Thyroid gland (tissue), 4 donors: Measurements from ENCODE around the gene TARM1. TPM values are rescaled to one million over a fixed set of nuclear protein-coding genes. Genes with fewer than 3 reads are reported as not detected.

Source experiments
- DNase-seq, 2 donors: peaks; one replicate each; pipeline ENCODE4 v3.0.0-alpha.2; 2019
- H3K27ac ChIP-seq, 3 donors: fragments of 200-600 bp; sonication (generic); 1 replicate in 2 of 3; 2 replicates in 1 of 3; pipeline ENCODE4 v1.5.1; 2016 to 2019; ENCODE audit warnings: mild to moderate bottlenecking in 1 of 3, moderate library complexity in 1 of 3
- H3K27me3 ChIP-seq: fragments of 200-600 bp; sonication (generic); one replicate; pipeline ENCODE4 v1.5.1; 2019
- H3K36me3 ChIP-seq, 2 donors: fragments of 200-600 bp; sonication (generic); one replicate each; pipeline ENCODE4 v1.5.1; 2016 to 2019
- H3K4me1 ChIP-seq, 2 donors: fragments of 200-600 bp; sonication (generic); one replicate each; pipeline ENCODE4 v1.5.1; 2017 to 2019
- H3K4me3 ChIP-seq, 3 donors: fragments of 200-600 bp; sonication (generic); replicated peaks in 1 of 3; 1 replicate in 2 of 3; 2 replicates in 1 of 3; pipeline ENCODE4 v1.5.1; 2016; ENCODE audit warnings: mild to moderate bottlenecking in 1 of 3
- H3K9me3 ChIP-seq: fragments of 200-600 bp; sonication (generic); one replicate; pipeline ENCODE4 v1.5.1; 2017
- CTCF ChIP-seq, 6 experiments: fragments of 200-600 bp in 3 of 6; fragments of 450-650 bp in 3 of 6; sonication (generic) in 3 of 6; IDR thresholded peaks; one replicate each; pipeline ENCODE4 v1.5.1; 2016 to 2019; ENCODE audit warnings: antibody characterized with exemption in 6 of 6, mild to moderate bottlenecking in 2 of 6, inconsistent platforms in 1 of 6, moderate library complexity in 1 of 6
- POLR2A ChIP-seq, 2 donors: fragments of 450-650 bp; IDR thresholded peaks; one replicate each; pipeline ENCODE4 v1.6.1; 2017; ENCODE audit warnings: antibody characterized with exemption in 2 of 2, mild to moderate bottlenecking in 2 of 2, moderate library complexity in 1 of 2
- WGBS, 2 donors: methylation state at CpG; one replicate each; pipeline ENCODE4 v1.1.5; 2017; 5-methylcytosine and 5-hydroxymethylcytosine counted together
- intact Hi-C: fragments of 100-400 bp; cut with DNase I; formaldehyde crosslinking; loops from one replicate; pipeline ENCODE4 v1.15.1; 2023
- total RNA-seq, 4 donors: library from RNA; depleted of rRNA; stranded (reverse); fragments of >200 nt; gene quantifications; one replicate each; pipeline ENCODE4 v1.2.3, GENCODE V29; 2016

TARM1 gene
- total RNA-seq, 4 donors from 2014 or later, result not detected

- Histone ChIP-seq H3K4me1 (no peaks in the 10 kb centered on the region), H3K27ac (no peak overlapping the region), H3K27me3 (no peaks in the 10 kb centered on the region), H3K9me3 (no peaks in the 10 kb centered on the region), H3K4me3 (no peak overlapping the region), H3K36me3 (no peaks in the 10 kb centered on the region)
- no peak for TF ChIP-seq POLR2A (IDR thresholded peaks at IDR 0.05)
- no peak for TF ChIP-seq CTCF (IDR thresholded peaks at IDR 0.05)
- no peak for DNase-seq
- intact Hi-C loops, result no loop called here
- WGBS, 2 donors, result 90 to 91% methylated on average over 3 of the region's 3 CpGs
Observed at GRCh38 chr19:54084410-54084809, 3.2 kb upstream of the TARM1 start.

GRCh38 chr19:54077334-54077733 lies 3.8 kb downstream of the TARM1 start:
- 82 to 86% methylated on average over 5 of the region's 5 CpGs for WGBS, 2 donors

GRCh38 chr19:54074851-54075250 lies 6.3 kb downstream of the TARM1 start:
- no peak overlapping the region for H3K27ac ChIP-seq
- no peaks in the 10 kb centered on the region for H3K27me3 ChIP-seq
- no peak overlapping the region for H3K4me3 ChIP-seq
- intact Hi-C loops, result no loop called here
- 68 to 75% methylated on average over 9 of the region's 9 CpGs for WGBS, 2 donors
- H3K9me3 ChIP-seq, result no peaks in the 10 kb centered on the region
- TF ChIP-seq POLR2A (IDR thresholded peaks at IDR 0.05) (no peak), CTCF (IDR thresholded peaks at IDR 0.05) (no peak)
- H3K4me1 ChIP-seq, result no peaks in the 10 kb centered on the region
- no peak for DNase-seq
- H3K36me3 ChIP-seq, result no peaks in the 10 kb centered on the region

More at GRCh38 chr19:54077334-54077733, 3.8 kb downstream of the TARM1 start:
- intact Hi-C loops, result no loop called here
- Histone ChIP-seq H3K4me1 (no peaks in the 10 kb centered on the region), H3K36me3 (no peaks in the 10 kb centered on the region), H3K27ac (no peak overlapping the region), H3K4me3 (no peak overlapping the region), H3K27me3 (no peaks in the 10 kb centered on the region), H3K9me3 (no peaks in the 10 kb centered on the region)
- no peak for TF ChIP-seq POLR2A (IDR thresholded peaks at IDR 0.05)
- TF ChIP-seq CTCF (IDR thresholded peaks at IDR 0.05), result no peak
- DNase-seq, result no peak

- Histone ChIP-seq H3K27me3 (no peaks in the 10 kb centered on the region), H3K36me3 (no peaks in the 10 kb centered on the region), H3K4me3 (no peak overlapping the region), H3K9me3 (no peaks in the 10 kb centered on the region), H3K4me1 (no peaks in the 10 kb centered on the region), H3K27ac (no peak overlapping the region)
- intact Hi-C loops, result no loop called here
- DNase-seq, result no peak
- TF ChIP-seq CTCF (IDR thresholded peaks at IDR 0.05) (no peak), POLR2A (IDR thresholded peaks at IDR 0.05) (no peak)
- 83 to 87% methylated on average over 10 of the region's 10 CpGs for WGBS, 2 donors
Observed at GRCh38 chr19:54073829-54074228, 7.3 kb downstream of the TARM1 start.

GRCh38 chr19:54069470-54069869 lies 11.7 kb downstream of the TARM1 start:
- no peak for DNase-seq
- no peaks in the 10 kb centered on the region for H3K9me3 ChIP-seq
- no peaks in the 10 kb centered on the region for H3K36me3 ChIP-seq
- no peak overlapping the region for H3K4me3 ChIP-seq
- no peaks in the 10 kb centered on the region for H3K4me1 ChIP-seq
- no peak for TF ChIP-seq POLR2A (IDR thresholded peaks at IDR 0.05)
- no peak for TF ChIP-seq CTCF (IDR thresholded peaks at IDR 0.05)
- H3K27me3 ChIP-seq, result no peaks in the 10 kb centered on the region
- no peak overlapping the region for H3K27ac ChIP-seq
- intact Hi-C loops, result no loop called here
- WGBS, 2 donors, result 62 to 75% methylated on average over 5 of the region's 5 CpGs
